Lung (tissue), 12 donors: Measurements from ENCODE around the gene SOX5. TPM values are rescaled to one million over a fixed set of nuclear protein-coding genes. Genes with fewer than 3 reads are reported as not detected.
A peak's percentile ranks its signal among the peaks of the same experiment; 100 is the strongest.

Source experiments
- ATAC-seq: fragments of 200-7000 bp; cut with Tn5 transposase; one replicate; pipeline ENCODE4 v1.9.1; 2020; ENCODE audit warnings: moderate number of reproducible peaks; ENCODE audit not compliant: insufficient read depth, low FRiP score
- DNase-seq, 3 donors: peaks; one replicate each; pipeline ENCODE4 v3.0.0-alpha.2; 2013 to 2017
- H3K27ac ChIP-seq, 2 donors: one replicate each; pipeline ENCODE4 v1.5.1; 2013; ENCODE audit warnings: mild to moderate bottlenecking in 2 of 2, moderate library complexity in 2 of 2, control low read depth in 1 of 2, inconsistent platforms in 1 of 2, low read depth in 1 of 2, low read length in 1 of 2
- H3K27me3 ChIP-seq, 3 donors: one replicate each; pipeline ENCODE4 v1.5.1; 2013; ENCODE audit warnings: low read length in 2 of 3; ENCODE audit not compliant: control insufficient read depth in 3 of 3, insufficient read depth in 3 of 3
- H3K36me3 ChIP-seq, 4 donors: one replicate each; pipeline ENCODE4 v1.5.1; 2013; ENCODE audit warnings: low read length in 4 of 4, mild to moderate bottlenecking in 1 of 4, moderate library complexity in 1 of 4; ENCODE audit not compliant: control insufficient read depth in 4 of 4, insufficient read depth in 4 of 4
- H3K4me1 ChIP-seq, 5 donors: one replicate each; pipeline ENCODE4 v1.5.1; 2013; ENCODE audit warnings: low read length in 5 of 5, mild to moderate bottlenecking in 2 of 5, moderate library complexity in 1 of 5; ENCODE audit not compliant: control insufficient read depth in 5 of 5, insufficient read depth in 5 of 5
- H3K4me3 ChIP-seq: one replicate; pipeline ENCODE4 v1.5.1; 2013; ENCODE audit warnings: mild to moderate bottlenecking, control low read depth, moderate library complexity
- H3K9ac ChIP-seq, 2 donors: one replicate each; pipeline ENCODE4 v1.5.1; 2013; ENCODE audit warnings: low read length in 2 of 2, control low read depth in 1 of 2; ENCODE audit not compliant: insufficient read depth in 1 of 2
- H3K9me3 ChIP-seq, 4 donors: one replicate each; pipeline ENCODE4 v1.5.1; 2013; ENCODE audit warnings: low read length in 3 of 4, mild to moderate bottlenecking in 1 of 4, moderate library complexity in 1 of 4; ENCODE audit not compliant: control insufficient read depth in 4 of 4, insufficient read depth in 3 of 4
- WGBS, 2 donors: extraction: QIAGEN DNeasy Blood & Tissue Kit; methylation state at CpG; one replicate each; pipeline ENCODE4 v1.1.7; 2013; 5-methylcytosine and 5-hydroxymethylcytosine counted together
- polyA plus RNA-seq, 2 donors: library from polyadenylated mRNA; stranded (reverse); fragments of 200-250 nt; gene quantifications; one replicate each; pipeline ENCODE4 v1.2.1, GENCODE V29; 2013
- total RNA-seq, 2 donors: library from RNA; depleted of rRNA in 1 of 2; stranded (reverse); fragments of >200 nt in 1 of 2; gene quantifications; one replicate each; pipeline ENCODE4 v1.2.1, GENCODE V29; 2014 to 2021
- TF ChIP-seq, protein P1 (sequence below): IDR thresholded peaks from 2 replicates; pipeline ENCODE4 v1.5.1; 2012; ENCODE audit warnings: mild to moderate bottlenecking; ENCODE audit errors: control extremely low read depth, extremely low read depth
- donor health status: control.
- donor health status: control.
- donor health status: Bipolar disorder and iron deficiency.
- donor health status: healthy.
- donor health status: DM: yes; HTN: yes; CAD: no.

SOX5 gene
- total and polyA plus RNA-seq, 4 donors: 1.0 to 71.4 (median 7.2) TPM

DNA sequence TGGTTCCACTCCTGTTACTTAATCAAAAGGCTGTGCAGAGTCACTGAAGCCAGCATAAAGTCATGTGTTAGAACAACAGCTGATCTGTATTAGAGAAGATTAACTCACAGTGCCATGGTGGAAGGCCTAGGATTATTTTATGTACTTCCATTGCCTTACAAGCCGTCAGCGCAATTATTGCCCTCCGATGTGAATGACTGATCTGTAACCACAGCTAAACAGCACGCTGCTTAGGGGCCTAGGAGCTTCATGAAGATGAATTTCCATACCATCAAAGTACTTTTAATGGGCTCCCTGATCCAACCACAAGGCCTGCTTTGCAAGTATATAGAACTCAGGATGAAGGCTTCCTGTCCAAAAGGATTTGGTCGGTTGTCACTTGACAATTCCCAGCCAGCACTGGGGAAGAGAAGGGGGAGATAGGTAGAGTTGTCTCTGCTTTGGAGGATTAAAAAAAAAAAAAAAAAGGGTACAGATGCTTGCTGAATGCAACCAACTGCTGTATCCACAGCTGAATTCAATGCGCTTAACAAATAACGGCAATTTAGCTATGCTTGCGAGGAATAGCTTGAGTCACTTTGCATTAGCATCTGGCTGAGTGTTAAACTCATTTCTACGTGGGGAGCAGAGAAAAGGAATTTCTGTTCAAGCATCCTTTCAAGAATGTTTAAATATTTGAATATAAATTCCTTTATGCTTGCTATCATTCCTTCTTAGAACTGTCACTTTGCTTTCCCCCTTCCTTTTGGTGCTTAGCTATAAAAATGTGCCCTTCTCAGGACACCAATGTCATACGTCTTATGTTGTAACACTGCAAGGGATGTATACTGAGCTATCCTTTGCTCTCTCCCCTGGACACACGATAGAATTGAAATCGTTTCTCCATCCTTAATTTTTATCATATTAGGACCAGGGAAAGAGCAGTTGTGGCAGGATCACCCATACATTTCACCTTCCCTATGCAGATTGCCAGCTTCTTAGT, 387.8 kb downstream of the SOX5 start:
- no peaks in the 10 kb centered on the region for H3K27me3 ChIP-seq
- peak in 2 of 3 donors; percentile 46 to 63 for DNase-seq
- no peak overlapping the region for H3K9ac ChIP-seq
- TF ChIP-seq, protein P1, sequence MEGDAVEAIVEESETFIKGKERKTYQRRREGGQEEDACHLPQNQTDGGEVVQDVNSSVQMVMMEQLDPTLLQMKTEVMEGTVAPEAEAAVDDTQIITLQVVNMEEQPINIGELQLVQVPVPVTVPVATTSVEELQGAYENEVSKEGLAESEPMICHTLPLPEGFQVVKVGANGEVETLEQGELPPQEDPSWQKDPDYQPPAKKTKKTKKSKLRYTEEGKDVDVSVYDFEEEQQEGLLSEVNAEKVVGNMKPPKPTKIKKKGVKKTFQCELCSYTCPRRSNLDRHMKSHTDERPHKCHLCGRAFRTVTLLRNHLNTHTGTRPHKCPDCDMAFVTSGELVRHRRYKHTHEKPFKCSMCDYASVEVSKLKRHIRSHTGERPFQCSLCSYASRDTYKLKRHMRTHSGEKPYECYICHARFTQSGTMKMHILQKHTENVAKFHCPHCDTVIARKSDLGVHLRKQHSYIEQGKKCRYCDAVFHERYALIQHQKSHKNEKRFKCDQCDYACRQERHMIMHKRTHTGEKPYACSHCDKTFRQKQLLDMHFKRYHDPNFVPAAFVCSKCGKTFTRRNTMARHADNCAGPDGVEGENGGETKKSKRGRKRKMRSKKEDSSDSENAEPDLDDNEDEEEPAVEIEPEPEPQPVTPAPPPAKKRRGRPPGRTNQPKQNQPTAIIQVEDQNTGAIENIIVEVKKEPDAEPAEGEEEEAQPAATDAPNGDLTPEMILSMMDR: no peak
- H3K9me3 ChIP-seq: no peaks in the 10 kb centered on the region
- H3K36me3 ChIP-seq: no peaks in the 10 kb centered on the region
- no peak for ATAC-seq
- H3K4me3 ChIP-seq: no peak overlapping the region
- WGBS, 2 donors: 84 to 86% methylated on average over 12 of the region's 12 CpGs
- no peak overlapping the region for H3K27ac ChIP-seq
- peaks cover 0 to 15% (median 0%) of the 10 kb centered on the region in 5 donors for H3K4me1 ChIP-seq

DNA sequence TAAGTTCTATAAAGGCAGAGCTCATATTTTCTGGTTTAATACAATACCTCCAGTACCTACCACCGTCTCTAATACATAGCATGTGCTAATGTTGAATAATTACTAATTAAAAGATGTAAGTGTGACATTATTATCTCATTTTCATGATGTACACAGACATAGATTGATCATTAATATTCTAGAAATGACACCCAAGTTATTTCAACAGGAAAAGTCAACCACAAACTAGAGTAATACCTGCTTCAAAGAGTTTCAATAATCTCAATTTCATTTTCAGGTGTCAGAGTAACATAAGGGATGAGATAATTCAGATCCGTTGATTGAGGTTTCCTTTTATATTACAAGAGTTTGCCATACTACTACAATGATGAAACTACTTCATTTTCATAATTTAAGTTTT, 388.9 kb downstream of the SOX5 start:
- no peak overlapping the region for H3K27ac ChIP-seq
- TF ChIP-seq, protein P1: no peak
- H3K27me3 ChIP-seq: no peaks in the 10 kb centered on the region
- WGBS, 2 donors: 83 to 94% methylated on average over 2 of the region's 2 CpGs
- no peaks in the 10 kb centered on the region for H3K9me3 ChIP-seq
- H3K36me3 ChIP-seq: no peaks in the 10 kb centered on the region
- no peak overlapping the region for H3K9ac ChIP-seq
- ATAC-seq (no peak), DNase-seq (no peak)
- no peak overlapping the region for H3K4me3 ChIP-seq
- peaks cover 0 to 17% (median 0%) of the 10 kb centered on the region in 5 donors for H3K4me1 ChIP-seq

DNA sequence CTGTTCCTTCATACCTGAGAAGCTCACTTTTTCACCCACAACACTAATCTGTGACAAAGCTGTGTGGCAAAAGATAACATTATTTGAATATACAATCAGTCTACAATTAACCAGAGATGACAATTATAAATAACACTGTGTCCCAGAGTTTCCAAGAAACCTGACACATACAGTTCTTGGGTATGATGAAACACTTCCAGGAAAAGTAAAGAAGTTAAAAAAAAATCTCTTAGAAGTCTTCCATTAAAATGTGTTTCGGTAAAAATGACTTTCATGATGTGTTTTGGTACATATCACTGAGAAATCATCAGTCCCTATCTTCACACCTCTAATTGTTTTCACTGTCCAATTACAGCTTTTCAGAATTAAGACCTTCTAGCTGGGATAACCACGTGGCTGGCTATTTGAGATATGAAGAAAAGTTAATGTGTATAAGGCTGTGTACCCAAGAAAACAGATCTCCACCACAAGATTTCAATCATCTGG, 390.2 kb downstream of the SOX5 start:
- no peak for ATAC-seq

More for the DNA sequence above, 390.2 kb downstream of the SOX5 start:
- Histone ChIP-seq H3K27ac (no peak overlapping the region), H3K9me3 (no peaks in the 10 kb centered on the region), H3K36me3 (no peaks in the 10 kb centered on the region), H3K9ac (no peak overlapping the region), H3K4me1 (peaks cover 0 to 11% (median 0%) of the 10 kb centered on the region in 5 donors), H3K4me3 (no peak overlapping the region), H3K27me3 (no peaks in the 10 kb centered on the region)
- DNase-seq: peak in 1 of 3 donors; percentile 9
- TF ChIP-seq, protein P1: no peak
- 56 to 70% methylated on average over 2 of the region's 2 CpGs for WGBS, 2 donors
